GM12878 (cell line): ENCODE results near the gene ARHGEF25. TPM values are rescaled to one million over a fixed set of nuclear protein-coding genes. Genes with fewer than 3 reads are reported as not detected.

Experiments
- ATAC-seq: fragments of 200-7000 bp; cut with Tn5 transposase; 3 replicates; pipeline ENCODE4 v1.9.1; 2020; ENCODE audit warnings: mild to moderate bottlenecking, moderate library complexity
- BruUV-seq: library from RNA; stranded (reverse); fragments of 400-500 nt; replicated peaks from 2 replicates; lab custom pipeline; 2021; lab: Mats Ljungman, UMichigan
- CTCF ChIA-PET: fragments of 300-600 bp; sonication (Branson Sonifier 250); formaldehyde crosslinking; extraction: SDS; loops from one replicate; lab custom pipeline; 2021; ENCODE audit warnings: inconsistent platforms; lab: Yijun Ruan, JAX
- POLR2A ChIA-PET: fragments of 350-600 bp; formaldehyde crosslinking; extraction: SDS; loops from one replicate; lab custom pipeline; 2021; ENCODE audit warnings: inconsistent platforms; lab: Charles Lee
- RAD21 ChIA-PET: fragments of 300-600 bp; sonication (Branson Sonifier 250); formaldehyde crosslinking; loops from one replicate; lab custom pipeline; 2023; ENCODE audit warnings: antibody characterized with exemption; ENCODE audit not compliant: unreplicated experiment; lab: Charles Lee
- SMC1A ChIA-PET: fragments of 300-600 bp; sonication (Branson Sonifier 250); formaldehyde crosslinking; loops from one replicate; lab custom pipeline; 2023; ENCODE audit not compliant: unreplicated experiment, uncharacterized antibody; lab: Charles Lee
- DNase-seq: peaks from one replicate; pipeline ENCODE4 v3.0.0-alpha.2; 2011; ENCODE audit warnings: low read depth, low spot score
- FAIRE-seq: peaks from 3 replicates; lab custom pipeline; 2011; peaks lifted over from hg19 to GRCh38; lab: Jason Lieb, UNC
- H2AFZ ChIP-seq: 2 replicates; pipeline ENCODE4 v1.6.0; 2011; ENCODE audit warnings: low read depth, low read length, control low read depth; ENCODE audit not compliant: control insufficient read depth
- H3K27ac ChIP-seq: 2 replicates; pipeline ENCODE4 v1.5.1; 2011; ENCODE audit warnings: control low read depth; ENCODE audit not compliant: control insufficient read depth, insufficient read depth
- H3K27me3 ChIP-seq, 2 experiments: replicated peaks in 1 of 2; 2 replicates each; pipeline versions ENCODE4 v1.6.0 to v1.6.1; 2011; ENCODE audit warnings: low read length in 1 of 2; ENCODE audit not compliant: control insufficient read depth in 2 of 2, insufficient read depth in 2 of 2
- H3K36me3 ChIP-seq, 2 experiments: 2 replicates each; pipeline ENCODE4 v1.5.1; 2011; ENCODE audit warnings: low read length in 1 of 2; ENCODE audit not compliant: control insufficient read depth in 2 of 2, insufficient read depth in 2 of 2
- H3K4me1 ChIP-seq: 2 replicates; pipeline ENCODE4 v1.6.1; 2011; ENCODE audit warnings: mild to moderate bottlenecking, low read length, moderate library complexity, mixed read lengths; ENCODE audit not compliant: control insufficient read depth, insufficient read depth
- H3K4me2 ChIP-seq: 2 replicates; pipeline ENCODE4 v1.6.0; 2011; ENCODE audit warnings: control low read depth; ENCODE audit not compliant: control insufficient read depth, insufficient read depth
- H3K4me3 ChIP-seq: fragments of 200-600 bp; sonication (generic); 2 replicates; pipeline ENCODE4 v1.5.1; 2016
- H3K79me2 ChIP-seq: 2 replicates; pipeline ENCODE4 v1.6.0; 2011; ENCODE audit warnings: low read length; ENCODE audit not compliant: control insufficient read depth, insufficient read depth
- H3K9ac ChIP-seq: 2 replicates; pipeline ENCODE4 v1.8.0; 2011; ENCODE audit warnings: low read length, control low read depth, mixed read lengths; ENCODE audit not compliant: control insufficient read depth, insufficient read depth
- H3K9me3 ChIP-seq: replicated peaks from 3 replicates; pipeline ENCODE4 v1.5.1; 2011; ENCODE audit warnings: mild to moderate bottlenecking, low read length; ENCODE audit not compliant: control insufficient read depth, insufficient read depth
- H4K20me1 ChIP-seq: 2 replicates; pipeline ENCODE4 v1.6.0; 2011; ENCODE audit not compliant: control insufficient read depth, insufficient read depth
- ASH2L ChIP-seq: fragments of 300-600, 200-600 bp; sonication (generic); IDR thresholded peaks from 2 replicates; pipeline ENCODE4 v1.6.1; 2017; ENCODE audit warnings: low read depth, mild to moderate bottlenecking, borderline replicate concordance
- NFYA ChIP-seq: IDR thresholded peaks from 2 replicates; pipeline ENCODE4 v1.6.1; 2011; ENCODE audit warnings: low read depth, mild to moderate bottlenecking, low read length, improper control_type of control experiment, borderline replicate concordance
- SRF ChIP-seq, 2 experiments: IDR thresholded peaks; 2 replicates each; pipeline ENCODE4 v1.6.1; 2011; ENCODE audit warnings: low read depth in 2 of 2, low read length in 2 of 2, mild to moderate bottlenecking in 1 of 2, moderate library complexity in 1 of 2
- WGBS: methylation state at CpG from one replicate; pipeline ENCODE4 v1.1.6; 2016; ENCODE audit warnings: low lambda C conversion rate; ENCODE audit not compliant: insufficient replicate concordance, insufficient coverage; ENCODE audit errors: missing lambda C conversion rate; 5-methylcytosine and 5-hydroxymethylcytosine counted together
- in situ Hi-C: fragments of 300-500 bp; cut with MboI; formaldehyde crosslinking; loops from 9 replicates; pipeline ENCODE4 v1.14.3; 2018; ENCODE audit warnings: mixed read lengths
- intact Hi-C: fragments of 100-400 bp; cut with micrococcal nuclease; formaldehyde crosslinking; loops from one replicate; pipeline ENCODE4 v1.14.2; 2022; ENCODE audit not compliant: unreplicated experiment
- polyA plus RNA-seq, 11 experiments: library from polyadenylated mRNA; depleted of rRNA in 4 of 11; unstranded in 6 of 11; stranded (reverse) in 5 of 11; fragments of >200 nt; fragmentation: Nextera tagmentation in 4 of 11; fragmentation: Illumina TruSeq in 1 of 11; extraction: Ambion mirVana in 4 of 11; extraction: Trizol in 1 of 11; gene quantifications; 1 replicate in 1 of 11; 2 replicates in 10 of 11; pipeline versions ENCODE4 v1.2.1 to v1.2.3, GENCODE V29; 2011 to 2016; ENCODE audit warnings: inconsistent platforms in 2 of 11, missing spikeins in 2 of 11, low read depth in 1 of 11
- total RNA-seq, 4 experiments: library from RNA; depleted of rRNA in 3 of 4; stranded (reverse); fragments of >200 nt in 3 of 4; fragmentation: Illumina TruSeq in 1 of 4; extraction: Trizol in 1 of 4; gene quantifications; 2 replicates each; pipeline versions ENCODE4 v1.2.1 to v1.2.3, GENCODE V29; 2013 to 2021

The ARHGEF25 gene
- total and polyA plus RNA-seq, 10 of the 15 experiments (the other 5 are each of a cell fraction or from before 2014, with no cell fraction given), result 0.08 to 4.5 (median 1.2) TPM; not detected in 3

DNA sequence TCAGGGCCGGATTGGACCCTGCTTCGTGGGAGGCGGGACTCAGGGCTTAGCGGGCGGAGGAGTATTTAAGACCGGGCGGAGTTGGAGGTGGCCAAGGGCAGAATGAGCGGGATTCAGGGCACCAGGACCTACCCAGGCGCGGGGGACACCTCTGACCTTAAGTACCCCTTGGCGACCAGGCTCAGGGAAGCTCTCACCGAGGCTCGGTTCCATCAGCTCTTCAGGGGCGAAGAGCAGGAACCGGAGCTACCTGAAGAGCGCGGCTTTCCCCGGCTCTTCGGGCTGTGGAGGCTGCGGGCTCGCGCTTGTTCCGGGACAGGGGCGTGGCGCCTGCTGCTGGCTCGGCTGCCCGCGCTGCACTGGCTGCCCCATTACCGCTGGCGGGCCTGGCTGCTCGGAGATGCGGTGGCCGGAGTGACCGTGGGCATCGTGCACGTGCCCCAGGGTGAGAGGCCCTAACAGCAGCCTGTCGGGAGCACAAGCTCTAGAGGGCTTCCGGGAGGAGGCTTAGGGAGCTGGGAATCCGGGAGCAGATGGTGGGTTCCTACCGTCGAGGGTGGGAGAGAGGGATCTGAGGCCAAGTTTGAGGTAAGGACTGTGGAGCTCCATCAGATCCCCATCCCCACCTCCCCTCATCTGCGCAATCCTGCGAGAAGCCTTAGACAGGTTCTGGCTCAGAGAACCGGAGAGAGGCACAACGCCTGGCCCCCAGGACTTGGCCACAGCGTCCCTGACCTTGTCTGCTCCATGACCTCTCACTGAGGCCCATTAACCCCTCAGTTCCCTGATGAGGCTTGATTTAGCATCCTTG, 8.4 kb downstream of the ARHGEF25 start:
- DNase-seq (no peak), ATAC-seq (no peak), FAIRE-seq (no peak)
- no peaks in the 10 kb centered on the region for H4K20me1 ChIP-seq
- no peak overlapping the region for H2AFZ ChIP-seq
- ChIA-PET SMC1A (interaction anchor here (1.9 kb wide), 1 partner anchor 29 kb away, joined by 4 read pairs; the partner anchor contains the start of gene PIP4K2C), RAD21 (interaction anchor here (0.6 to 2.9 kb wide), 2 partner anchors 36 to 957 kb away, joined by 3 to 28 read pairs; no protein-coding TSS in a partner anchor), CTCF (interaction anchor here (0.7 to 7.8 kb wide), 8 partner anchors 20 to 161 kb away, joined by 3 to 119 read pairs (median 4); partner anchors contain the start of gene DCTN2), POLR2A (no interaction called here)
- H3K4me3 ChIP-seq, result no peak overlapping the region
- TF ChIP-seq ASH2L (no peak), SRF (IDR thresholded peaks at IDR 0.05; ENCODE audit: low read depth in 2 of 2, low read length in 2 of 2) (no peak), NFYA (no peak)
- H3K4me1 ChIP-seq, result peaks cover 6% of the 10 kb centered on the region
- in situ Hi-C loops, result no loop called here
- no peak overlapping the region for H3K9ac ChIP-seq
- peaks cover 24 to 25% of the 10 kb centered on the region in 2 experiments; a peak in 3 of 4 replicates for H3K27me3 ChIP-seq
- no peaks in the 10 kb centered on the region for H3K79me2 ChIP-seq
- no peak overlapping the region for H3K27ac ChIP-seq
- no peaks in the 10 kb centered on the region for H3K36me3 ChIP-seq
- intact Hi-C loops, result loop anchor here (5.0 kb wide), 1 partner anchor 162 kb away; the partner anchor contains the start of genes GLI1 and INHBE
- no peak overlapping the region for H3K4me2 ChIP-seq
- H3K9me3 ChIP-seq, result no peaks in the 10 kb centered on the region
- no TSS peak for BruUV-seq
- 20% methylated on average over 46 of the region's 46 CpGs for WGBS
